H1 (cell line): Measurements from ENCODE around the gene MOB3B. TPM values are rescaled to one million over a fixed set of nuclear protein-coding genes. Genes with fewer than 3 reads are reported as not detected.

Source experiments
- CTCF ChIA-PET: fragments of 300-600 bp; sonication (Branson Sonifier 250); formaldehyde crosslinking; loops from one replicate; lab custom pipeline; 2021; ENCODE audit not compliant: partially characterized antibody; lab: Charles Lee
- POLR2A ChIA-PET: fragments of 300-600 bp; sonication (Branson Sonifier 250); formaldehyde crosslinking; loops from one replicate; lab custom pipeline; 2021; ENCODE audit warnings: inconsistent platforms; ENCODE audit not compliant: partially characterized antibody; lab: Charles Lee
- DNase-seq, 2 experiments: peaks; one replicate each; pipeline versions ENCODE4 v3.0.0 to v3.0.0-alpha.2; 2010 to 2022; ENCODE audit warnings: low spot score in 2 of 2, low read depth in 1 of 2, mixed read lengths in 1 of 2
- FAIRE-seq: peaks from 2 replicates; lab custom pipeline; 2011; peaks lifted over from hg19 to GRCh38; lab: Jason Lieb, UNC
- H2AFZ ChIP-seq: 2 replicates; pipeline ENCODE4 v1.8.1; 2012; ENCODE audit warnings: low read length, inconsistent platforms
- H2AK5ac ChIP-seq: 2 replicates; pipeline ENCODE4 v1.6.1; 2013; ENCODE audit warnings: low read depth, low read length
- H2BK120ac ChIP-seq: replicated peaks from 2 replicates; pipeline ENCODE3; 2013; ENCODE audit warnings: low read depth, low read length, inconsistent platforms
- H2BK12ac ChIP-seq: 2 replicates; pipeline ENCODE4 v1.6.1; 2013; ENCODE audit warnings: low read depth, low read length
- H2BK15ac ChIP-seq: 2 replicates; pipeline ENCODE4 v1.6.1; 2013; ENCODE audit warnings: low read length
- H2BK20ac ChIP-seq: 2 replicates; pipeline ENCODE4 v1.6.1; 2013; ENCODE audit warnings: low read length
- H2BK5ac ChIP-seq: 2 replicates; pipeline ENCODE4 v1.6.1; 2013; ENCODE audit warnings: low read depth, low read length
- H3K14ac ChIP-seq: 2 replicates; pipeline ENCODE4 v1.6.1; 2013; ENCODE audit warnings: inconsistent platforms; ENCODE audit not compliant: insufficient read length
- H3K18ac ChIP-seq: 2 replicates; pipeline ENCODE4 v1.6.1; 2013; ENCODE audit warnings: low read length; ENCODE audit errors: extremely low read depth
- H3K23ac ChIP-seq: 2 replicates; pipeline ENCODE4 v1.6.1; 2013; ENCODE audit warnings: inconsistent platforms; ENCODE audit not compliant: insufficient read length
- H3K23me2 ChIP-seq: 2 replicates; pipeline ENCODE4 v1.6.1; 2013; ENCODE audit warnings: low read depth, low read length
- H3K27ac ChIP-seq: 2 replicates; pipeline ENCODE4 v1.6.1; 2011; ENCODE audit warnings: low read depth, low read length, inconsistent platforms
- H3K27me3 ChIP-seq, 4 experiments: replicated peaks in 1 of 4; 1 replicate in 1 of 4; 2 replicates in 3 of 4; pipeline versions ENCODE4 v1.6.1 to v1.8.1; 2011 to 2013; ENCODE audit warnings: low read length in 3 of 4, mild to moderate bottlenecking in 3 of 4, inconsistent platforms in 2 of 4, mixed read lengths in 2 of 4, moderate library complexity in 1 of 4; ENCODE audit not compliant: control insufficient read depth in 3 of 4, insufficient read depth in 3 of 4; ENCODE audit errors: extremely low read depth in 1 of 4
- H3K36me3 ChIP-seq, 4 experiments: 2 replicates each; pipeline versions ENCODE4 v1.6.1 to v1.8.1; 2011 to 2013; ENCODE audit warnings: mild to moderate bottlenecking in 4 of 4, low read length in 3 of 4, moderate library complexity in 2 of 4, control low read depth in 1 of 4, inconsistent platforms in 1 of 4; ENCODE audit not compliant: insufficient read depth in 4 of 4, control insufficient read depth in 2 of 4
- H3K4ac ChIP-seq: replicated peaks from 2 replicates; pipeline ENCODE3; 2013; ENCODE audit warnings: low read length, low read depth, mixed read lengths, inconsistent platforms; ENCODE audit not compliant: insufficient read length
- H3K4me1 ChIP-seq, 4 experiments: replicated peaks in 1 of 4; 1 replicate in 1 of 4; 2 replicates in 3 of 4; pipeline versions ENCODE4 v1.6.1 to v1.8.1; 2011 to 2013; ENCODE audit warnings: low read length in 3 of 4, inconsistent platforms in 2 of 4, mixed read lengths in 1 of 4; ENCODE audit not compliant: insufficient read depth in 4 of 4, control insufficient read depth in 3 of 4
- H3K4me2 ChIP-seq, 2 experiments: 2 replicates each; pipeline versions ENCODE4 v1.6.1 to v1.8.1; 2011 to 2013; ENCODE audit warnings: low read depth in 2 of 2, low read length in 2 of 2, control low read depth in 1 of 2, inconsistent platforms in 1 of 2, mild to moderate bottlenecking in 1 of 2; ENCODE audit not compliant: insufficient read depth in 1 of 2
- H3K4me3 ChIP-seq, 4 experiments: fragments of 200-600, 300-600 bp in 1 of 4; sonication (generic), shearing (Covaris generic), sonication (Bioruptor Twin) in 1 of 4; 2 replicates each; pipeline versions ENCODE4 v1.5.1 to v1.8.1; 2011 to 2016; ENCODE audit warnings: low read length in 4 of 4, low read depth in 3 of 4, control low read depth in 2 of 4, inconsistent platforms in 2 of 4, mild to moderate bottlenecking in 2 of 4, mixed read lengths in 1 of 4, moderate library complexity in 1 of 4; ENCODE audit not compliant: insufficient read depth in 2 of 4; ENCODE audit errors: extremely low read depth in 1 of 4
- H3K56ac ChIP-seq: replicated peaks from 2 replicates; pipeline ENCODE3; 2013; ENCODE audit warnings: low read depth, mild to moderate bottlenecking, mixed read lengths, low read length, inconsistent platforms; ENCODE audit not compliant: insufficient read length
- H3K79me1 ChIP-seq: 2 replicates; pipeline ENCODE4 v1.6.1; 2013; ENCODE audit warnings: low read depth, low read length, control low read depth
- H3K79me2 ChIP-seq, 2 experiments: 2 replicates each; pipeline versions ENCODE4 v1.6.1 to v1.8.1; 2012 to 2013; ENCODE audit warnings: low read length in 2 of 2, mild to moderate bottlenecking in 2 of 2, inconsistent platforms in 1 of 2; ENCODE audit not compliant: insufficient read depth in 2 of 2, control insufficient read depth in 1 of 2
- H3K9ac ChIP-seq, 4 experiments: replicated peaks in 1 of 4; 1 replicate in 1 of 4; 2 replicates in 3 of 4; pipeline versions ENCODE4 v1.6.1 to v1.8.1; 2011 to 2013; ENCODE audit warnings: low read depth in 3 of 4, low read length in 3 of 4, control low read depth in 2 of 4, mild to moderate bottlenecking in 2 of 4, moderate library complexity in 2 of 4, inconsistent platforms in 1 of 4; ENCODE audit errors: extremely low read depth in 1 of 4
- H3K9me3 ChIP-seq, 2 experiments: 2 replicates each; pipeline versions ENCODE4 v1.6.1 to v1.8.1; 2012 to 2013; ENCODE audit warnings: mild to moderate bottlenecking in 2 of 2, moderate library complexity in 2 of 2, control low read depth in 1 of 2, inconsistent platforms in 1 of 2, low read depth in 1 of 2, low read length in 1 of 2, mixed read lengths in 1 of 2; ENCODE audit not compliant: insufficient read depth in 2 of 2
- H4K20me1 ChIP-seq, 2 experiments: replicated peaks in 1 of 2; 2 replicates each; pipeline versions ENCODE3 to v1.8.1; 2011 to 2013; ENCODE audit warnings: inconsistent platforms in 2 of 2, low read length in 2 of 2, mild to moderate bottlenecking in 1 of 2; ENCODE audit not compliant: insufficient read depth in 2 of 2, control insufficient read depth in 1 of 2
- H4K5ac ChIP-seq: 2 replicates; pipeline ENCODE4 v1.6.1; 2013; ENCODE audit warnings: low read length, low read depth, mixed read lengths, inconsistent platforms; ENCODE audit not compliant: insufficient read length
- H4K8ac ChIP-seq: 2 replicates; pipeline ENCODE4 v1.8.0; 2013; ENCODE audit warnings: mild to moderate bottlenecking, moderate library complexity, low read length, inconsistent platforms; ENCODE audit not compliant: insufficient read depth; ENCODE audit errors: extremely low read depth
- H4K91ac ChIP-seq: replicated peaks from 2 replicates; pipeline ENCODE3; 2013; ENCODE audit warnings: low read length, mixed read lengths, inconsistent platforms; ENCODE audit not compliant: insufficient read length
- BACH1 ChIP-seq: IDR thresholded peaks from 2 replicates; pipeline ENCODE4 v1.6.1; 2012; ENCODE audit warnings: low read length, improper control_type of control experiment
- BCL11A ChIP-seq, 2 experiments: IDR thresholded peaks; one replicate each; pipeline ENCODE4 v1.6.1; 2011; ENCODE audit warnings: low read depth in 2 of 2, low read length in 2 of 2, mild to moderate bottlenecking in 2 of 2
- CBX8 ChIP-seq: fragments of 300-800, 300-1000 bp; sonication (generic); IDR thresholded peaks from 2 replicates; pipeline ENCODE4 v1.7.1; 2016; ENCODE audit warnings: low read depth, low read length, borderline replicate concordance
- CHD1 ChIP-seq: IDR thresholded peaks from 2 replicates; pipeline ENCODE4 v1.6.1; 2012; ENCODE audit warnings: low read depth, low read length, improper control_type of control experiment
- CHD2 ChIP-seq: IDR thresholded peaks from 2 replicates; pipeline ENCODE4 v1.6.1; 2012; ENCODE audit warnings: low read length, improper control_type of control experiment
- CREB1 ChIP-seq: IDR thresholded peaks from 2 replicates; pipeline ENCODE4 v1.6.1; 2012; ENCODE audit warnings: inconsistent platforms
- FOSL1 ChIP-seq: IDR thresholded peaks from 2 replicates; pipeline ENCODE4 v1.6.1; 2011; ENCODE audit warnings: mild to moderate bottlenecking, low read depth, low read length, moderate library complexity; ENCODE audit not compliant: insufficient read depth
- GABPA ChIP-seq: IDR thresholded peaks from 2 replicates; pipeline ENCODE4 v1.6.1; 2011; ENCODE audit warnings: mild to moderate bottlenecking, low read length, moderate library complexity, borderline replicate concordance; ENCODE audit not compliant: insufficient read depth
- JUN ChIP-seq: IDR thresholded peaks from 2 replicates; pipeline ENCODE4 v1.6.1; 2011; ENCODE audit warnings: low read depth, mild to moderate bottlenecking, improper control_type of control experiment, low read length
- KDM1A ChIP-seq: fragments of 200-600, 300-600 bp; sonication (generic); IDR thresholded peaks from 2 replicates; pipeline ENCODE4 v1.7.1; 2016; ENCODE audit warnings: mild to moderate bottlenecking, low read length, borderline replicate concordance
- MAFK ChIP-seq: IDR thresholded peaks from 2 replicates; pipeline ENCODE4 v1.6.1; 2012; ENCODE audit warnings: low read depth, mild to moderate bottlenecking, improper control_type of control experiment, low read length
- NANOG ChIP-seq: IDR thresholded peaks from 2 replicates; pipeline ENCODE4 v1.6.1; 2011; ENCODE audit warnings: low read length, low read depth, mild to moderate bottlenecking, inconsistent platforms; ENCODE audit not compliant: insufficient read depth, poor library complexity, severe bottlenecking
- SP4 ChIP-seq: IDR thresholded peaks from 2 replicates; pipeline ENCODE4 v1.6.1; 2012; ENCODE audit warnings: low read length, inconsistent platforms
- TAF1 ChIP-seq: IDR thresholded peaks from 2 replicates; pipeline ENCODE4 v1.6.1; 2011; ENCODE audit warnings: mild to moderate bottlenecking, low read depth, low read length
- TAF7 ChIP-seq: optimal IDR thresholded peaks from 2 replicates; pipeline ENCODE3; 2011; ENCODE audit warnings: low read depth, mild to moderate bottlenecking, inconsistent platforms, low read length, moderate library complexity, borderline replicate concordance
- YY1 ChIP-seq: IDR thresholded peaks from 2 replicates; pipeline ENCODE4 v1.6.1; 2011; ENCODE audit warnings: low read depth, mild to moderate bottlenecking, low read length
- ZNF274 ChIP-seq: IDR thresholded peaks from 2 replicates; pipeline ENCODE4 v1.7.0; 2012; ENCODE audit warnings: low read length, borderline replicate concordance; ENCODE audit errors: extremely low read depth
- WGBS, 2 experiments: shearing (Covaris generic) in 1 of 2; methylation state at CpG; one replicate each; pipeline versions ENCODE4 v1.1.6 to v1.1.7; 2013 to 2015; ENCODE audit warnings: low lambda C conversion rate in 2 of 2, mixed read lengths in 2 of 2, inconsistent platforms in 1 of 2, low coverage in 1 of 2, missing lambda C conversion rate in 1 of 2; ENCODE audit not compliant: insufficient replicate concordance in 2 of 2, insufficient coverage in 1 of 2, insufficient read length in 1 of 2; ENCODE audit errors: extremely low coverage in 1 of 2, missing lambda C conversion rate in 1 of 2; 5-methylcytosine and 5-hydroxymethylcytosine counted together
- polyA plus RNA-seq, 7 experiments: library from polyadenylated mRNA; depleted of rRNA in 3 of 7; stranded (reverse) in 5 of 7; unstranded in 2 of 7; fragments of >200 nt in 5 of 7; fragments of 200-250 nt in 2 of 7; gene quantifications; 1 replicate in 5 of 7; 2 replicates in 1 of 7; 4 replicates in 1 of 7; pipeline versions ENCODE4 v1.2.1 to v1.2.3, GENCODE V29; 2011 to 2013; ENCODE audit warnings: missing spikeins in 2 of 7, mixed read lengths in 2 of 7
- total RNA-seq: library from RNA; stranded (reverse); fragmentation: NEBNext Ultra II Directional; extraction: Animal tissue kit (Norgen Biotek cat#: 25700); gene quantifications from 2 replicates; pipeline ENCODE4 v1.2.1, GENCODE V29; 2021

Gene MOB3B
- total and polyA plus RNA-seq, 2 of the 8 experiments (the other 6 are each of a cell fraction or from before 2014, with no cell fraction given), result 12.7 to 16.1 TPM

- Histone ChIP-seq H2AFZ (no peak overlapping the region), H3K4me2 (no peak overlapping the region), H3K18ac (no peak overlapping the region), H3K79me1 (no peaks in the 10 kb centered on the region), H4K8ac (no peak overlapping the region), H3K4me3 (no peak overlapping the region), H3K4me1 (peaks cover 0 to 7% (median 1%) of the 10 kb centered on the region in 4 experiments; a peak in 5 of 7 replicates), H2BK15ac (no peak overlapping the region), H3K14ac (no peak overlapping the region), H3K9me3 (no peaks in the 10 kb centered on the region), H3K36me3 (no peaks in the 10 kb centered on the region), H3K9ac (no peak overlapping the region), H2BK20ac (no peak overlapping the region), H2AK5ac (no peak overlapping the region), H3K56ac (no peak overlapping the region), H2BK120ac (no peak overlapping the region), H2BK12ac (no peak overlapping the region), H3K27ac (no peak overlapping the region), H3K79me2 (no peaks in the 10 kb centered on the region; a peak in 1 of 4 replicates), H3K4ac (no peak overlapping the region), H2BK5ac (no peak overlapping the region), H3K27me3 (no peaks in the 10 kb centered on the region), H4K20me1 (no peaks in the 10 kb centered on the region), H4K5ac (no peak overlapping the region), H4K91ac (no peak overlapping the region), H3K23ac (no peak overlapping the region), H3K23me2 (no peaks in the 10 kb centered on the region)
- FAIRE-seq (no peak), DNase-seq (no peak)
- ChIA-PET CTCF (no interaction called here), POLR2A (no interaction called here)
- WGBS, 2 experiments, result 94% methylated on average over 4 of the region's 4 CpGs; no CpG with 5 or more reads in 1 of the 2 experiments
- TF ChIP-seq BCL11A (IDR thresholded peaks at IDR 0.05; ENCODE audit: low read depth in 2 of 2, low read length in 2 of 2) (no peak), TAF7 (no peak), YY1 (no peak), BACH1 (no peak), CHD2 (no peak), CREB1 (no peak), FOSL1 (no peak), NANOG (no peak), GABPA (no peak), ZNF274 (no peak), CHD1 (no peak), MAFK (no peak), SP4 (no peak), JUN (no peak), KDM1A (no peak), TAF1 (no peak), CBX8 (no peak)
Measured at GRCh38 chr9:27382308-27382707, 147.3 kb downstream of the MOB3B start.
